AG04450 (cell line): ENCODE results near the gene ZNF341. TPM values are rescaled to one million over a fixed set of nuclear protein-coding genes. Genes with fewer than 3 reads are reported as not detected.

Experiments
- CTCF ChIA-PET: fragments of 300-600, 350-600 bp; formaldehyde crosslinking; extraction: SDS; loops from one replicate; lab custom pipeline; 2022; ENCODE audit warnings: antibody characterized with exemption, inconsistent platforms; lab: Charles Lee
- POLR2A ChIA-PET: fragments of 350-600 bp; formaldehyde crosslinking; extraction: SDS; loops from one replicate; lab custom pipeline; 2021; ENCODE audit warnings: antibody characterized with exemption, inconsistent platforms; lab: Yijun Ruan, JAX
- DNase-seq: peaks from one replicate; pipeline ENCODE4 v3.0.0-alpha.2; 2011; ENCODE audit warnings: low read depth, low spot score
- H3K27ac ChIP-seq: one replicate; pipeline ENCODE4 v1.5.1; 2012; ENCODE audit warnings: low read depth, low read length, control low read depth
- H3K27me3 ChIP-seq: one replicate; pipeline ENCODE4 v1.6.0; 2012; ENCODE audit warnings: low read length; ENCODE audit not compliant: control insufficient read depth, insufficient read depth
- H3K4me3 ChIP-seq: 2 replicates; pipeline ENCODE4 v1.5.1; 2011; ENCODE audit warnings: mild to moderate bottlenecking, low read depth, low read length, control low read depth
- H3K9me3 ChIP-seq: 2 replicates; pipeline ENCODE4 v1.5.1; 2012; ENCODE audit warnings: low read length; ENCODE audit not compliant: control insufficient read depth, insufficient read depth
- CTCF ChIP-seq: IDR thresholded peaks from 2 replicates; pipeline ENCODE4 v1.5.1; 2011; ENCODE audit warnings: low read depth, low read length, control low read depth, inconsistent platforms
- polyA plus RNA-seq: library from polyadenylated mRNA; depleted of rRNA; stranded (reverse); fragments of >200 nt; gene quantifications from 2 replicates; pipeline ENCODE4 v1.2.3, GENCODE V29; 2011

Gene ZNF341
- polyA plus RNA-seq, 1 experiment: 1.5 TPM

- Histone ChIP-seq H3K4me3 (no peak overlapping the region), H3K9me3 (no peaks in the 10 kb centered on the region), H3K27me3 (no peaks in the 10 kb centered on the region), H3K27ac (no peak overlapping the region)
- ChIA-PET POLR2A (no interaction called here), CTCF (no interaction called here)
- no peak for TF ChIP-seq CTCF
- DNase-seq: no peak
Measured at GRCh38 chr20:33796907-33797544, 65.2 kb downstream of the ZNF341 start.

GRCh38 chr20:33798444-33798843, 66.6 kb downstream of the ZNF341 start:
- Histone ChIP-seq H3K9me3 (no peaks in the 10 kb centered on the region), H3K27ac (no peak overlapping the region), H3K27me3 (no peaks in the 10 kb centered on the region), H3K4me3 (no peak overlapping the region)
- DNase-seq: no peak
- TF ChIP-seq CTCF: no peak
- ChIA-PET POLR2A (no interaction called here), CTCF (no interaction called here)

GRCh38 chr20:33803921-33804337, 72.1 kb downstream of the ZNF341 start:
- Histone ChIP-seq H3K9me3 (no peaks in the 10 kb centered on the region), H3K27ac (peak overlapping the region; percentile 59), H3K27me3 (no peaks in the 10 kb centered on the region), H3K4me3 (no peak overlapping the region)
- TF ChIP-seq CTCF: no peak
- ChIA-PET CTCF (interaction anchor here (0.7 to 1.4 kb wide), 4 partner anchors 11 to 324 kb away, joined by 3 to 4 read pairs (median 3); no protein-coding TSS in a partner anchor), POLR2A (interaction anchor here (0.7 to 0.9 kb wide), 2 partner anchors 9 to 209 kb away, joined by 3 to 5 read pairs; no protein-coding TSS in a partner anchor)
- peak; percentile 43 for DNase-seq

- POLR2A ChIA-PET: no interaction called here
- Histone ChIP-seq H3K9me3 (no peaks in the 10 kb centered on the region; the same call in 1 of the 2 replicates), H3K27ac (no peak overlapping the region), H3K27me3 (no peaks in the 10 kb centered on the region), H3K4me3 (no peak overlapping the region)
- TF ChIP-seq CTCF: no peak
- CTCF ChIA-PET: no interaction called here
- DNase-seq: no peak
Measured at GRCh38 chr20:33808388-33808787, 76.6 kb downstream of the ZNF341 start.

- H3K4me3 ChIP-seq: no peak overlapping the region
- DNase-seq: no peak
- no peak overlapping the region for H3K27ac ChIP-seq
- ChIA-PET CTCF (interaction anchor here (0.5 to 1.4 kb wide), 4 partner anchors 105 to 1806 kb away, joined by 3 to 5 read pairs (median 4); partner anchors contain the start of gene SPAG4), POLR2A (interaction anchor here (0.6 to 1.2 kb wide), 2 partner anchors 15 to 76 kb away, joined by 4 read pairs; no protein-coding TSS in a partner anchor)
- H3K9me3 ChIP-seq: no peaks in the 10 kb centered on the region; the same call in 1 of the 2 replicates
- no peak for TF ChIP-seq CTCF
- no peaks in the 10 kb centered on the region for H3K27me3 ChIP-seq
Measured at GRCh38 chr20:33810259-33810658, 78.5 kb downstream of the ZNF341 start.
